Lower leg skin (tissue), 4 donors: ENCODE results near the gene KYNU. TPM values are rescaled to one million over a fixed set of nuclear protein-coding genes. Genes with fewer than 3 reads are reported as not detected.

ENCODE experiments used
- DNase-seq, 2 donors: peaks; one replicate each; pipeline ENCODE4 v3.0.0-alpha.2; 2019; ENCODE audit warnings: low spot score in 2 of 2
- H3K4me3 ChIP-seq: fragments of 200-600 bp; sonication (generic); 2 replicates; pipeline ENCODE4 v1.5.1; 2017; ENCODE audit warnings: mild to moderate bottlenecking, low read depth; ENCODE audit not compliant: poor library complexity, severe bottlenecking
- POLR2A ChIP-seq, 2 donors: fragments of 450-650 bp; IDR thresholded peaks; one replicate each; pipeline ENCODE4 v1.6.1; 2016 to 2017; ENCODE audit warnings: antibody characterized with exemption in 2 of 2, mild to moderate bottlenecking in 1 of 2, moderate library complexity in 1 of 2
- WGBS, 2 donors: methylation state at CpG; one replicate each; pipeline ENCODE4 v1.1.5; 2018; 5-methylcytosine and 5-hydroxymethylcytosine counted together
- intact Hi-C: fragments of 100-400 bp; cut with DNase I; formaldehyde crosslinking; loops from one replicate; pipeline ENCODE4 v1.15.0; 2023; ENCODE audit warnings: low total_unique reads
- total RNA-seq, 4 donors: library from RNA; depleted of rRNA; stranded (reverse); fragments of >200 nt; gene quantifications; one replicate each; pipeline ENCODE4 v1.1.0, GENCODE V29; 2016
- TF ChIP-seq, protein P1 (sequence below), 3 donors: fragments of 450-650 bp; IDR thresholded peaks; one replicate each; pipeline ENCODE4 v1.5.1; 2016; ENCODE audit warnings: antibody characterized with exemption in 3 of 3, mild to moderate bottlenecking in 3 of 3, moderate library complexity in 2 of 3

The KYNU gene
- total RNA-seq, 4 donors from 2014 or later, result 1.2 to 6.1 (median 2.6) TPM

DNA sequence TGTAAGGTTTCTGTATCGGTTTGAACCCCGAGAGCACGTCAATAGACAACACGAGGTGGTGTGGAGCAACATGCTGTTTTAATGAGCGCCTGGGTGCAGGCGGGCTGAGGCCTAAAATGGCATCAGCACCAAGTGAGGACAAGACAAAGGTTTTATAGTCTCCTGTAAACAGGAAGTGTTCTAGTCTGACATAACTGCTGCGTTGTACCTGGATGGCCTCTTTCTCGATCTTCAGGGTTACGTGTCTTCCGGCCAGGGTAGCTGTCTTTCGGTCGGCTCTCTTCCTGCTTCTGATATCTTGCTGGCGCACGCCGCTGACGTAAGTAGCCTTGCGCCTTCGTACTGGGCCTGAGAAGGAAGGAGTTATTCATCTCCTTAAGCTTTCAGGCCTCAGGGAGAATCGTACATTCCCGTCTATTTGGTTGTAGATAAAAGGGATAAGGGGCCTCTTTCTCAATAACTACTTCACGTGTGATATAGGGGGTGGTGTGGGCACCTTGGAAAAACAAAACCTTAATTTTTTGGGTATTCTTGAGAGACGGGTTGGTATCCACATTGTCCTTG, 53.5 kb downstream of the KYNU start:
- intact Hi-C loops, result no loop called here
- TF ChIP-seq, protein P1, sequence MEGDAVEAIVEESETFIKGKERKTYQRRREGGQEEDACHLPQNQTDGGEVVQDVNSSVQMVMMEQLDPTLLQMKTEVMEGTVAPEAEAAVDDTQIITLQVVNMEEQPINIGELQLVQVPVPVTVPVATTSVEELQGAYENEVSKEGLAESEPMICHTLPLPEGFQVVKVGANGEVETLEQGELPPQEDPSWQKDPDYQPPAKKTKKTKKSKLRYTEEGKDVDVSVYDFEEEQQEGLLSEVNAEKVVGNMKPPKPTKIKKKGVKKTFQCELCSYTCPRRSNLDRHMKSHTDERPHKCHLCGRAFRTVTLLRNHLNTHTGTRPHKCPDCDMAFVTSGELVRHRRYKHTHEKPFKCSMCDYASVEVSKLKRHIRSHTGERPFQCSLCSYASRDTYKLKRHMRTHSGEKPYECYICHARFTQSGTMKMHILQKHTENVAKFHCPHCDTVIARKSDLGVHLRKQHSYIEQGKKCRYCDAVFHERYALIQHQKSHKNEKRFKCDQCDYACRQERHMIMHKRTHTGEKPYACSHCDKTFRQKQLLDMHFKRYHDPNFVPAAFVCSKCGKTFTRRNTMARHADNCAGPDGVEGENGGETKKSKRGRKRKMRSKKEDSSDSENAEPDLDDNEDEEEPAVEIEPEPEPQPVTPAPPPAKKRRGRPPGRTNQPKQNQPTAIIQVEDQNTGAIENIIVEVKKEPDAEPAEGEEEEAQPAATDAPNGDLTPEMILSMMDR (IDR thresholded peaks at IDR 0.05), result no peak
- TF ChIP-seq POLR2A (IDR thresholded peaks at IDR 0.05), result no peak
- 95% methylated on average over 22 of the region's 22 CpGs for WGBS, 2 donors
- no peak for DNase-seq
- no peak overlapping the region for H3K4me3 ChIP-seq

DNA sequence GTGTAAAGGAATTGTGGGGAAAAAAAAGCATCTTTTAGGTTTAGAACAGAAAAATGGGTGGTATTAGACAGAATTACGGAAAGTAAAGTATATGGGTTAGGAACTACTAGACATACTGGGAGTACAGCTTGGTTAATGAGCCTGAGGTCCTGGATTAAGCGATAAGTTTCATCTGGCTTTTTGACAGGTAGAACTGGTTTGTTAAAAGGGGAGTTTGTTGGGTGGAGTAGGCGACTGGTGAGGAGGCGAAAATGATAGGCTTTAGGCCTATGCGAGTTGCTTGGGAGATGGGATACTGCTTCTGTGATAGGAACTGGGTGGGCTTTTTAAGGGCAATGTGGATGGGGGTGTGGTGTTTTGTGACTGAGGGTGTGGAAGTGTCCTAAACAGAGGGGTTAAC, 56.5 kb downstream of the KYNU start:
- WGBS, 2 donors, result 62 to 71% methylated on average over 5 of the region's 5 CpGs
- TF ChIP-seq, protein P1 (IDR thresholded peaks at IDR 0.05), result no peak
- TF ChIP-seq POLR2A (IDR thresholded peaks at IDR 0.05), result no peak
- intact Hi-C loops, result no loop called here
- DNase-seq, result no peak
- H3K4me3 ChIP-seq, result no peak overlapping the region

DNA sequence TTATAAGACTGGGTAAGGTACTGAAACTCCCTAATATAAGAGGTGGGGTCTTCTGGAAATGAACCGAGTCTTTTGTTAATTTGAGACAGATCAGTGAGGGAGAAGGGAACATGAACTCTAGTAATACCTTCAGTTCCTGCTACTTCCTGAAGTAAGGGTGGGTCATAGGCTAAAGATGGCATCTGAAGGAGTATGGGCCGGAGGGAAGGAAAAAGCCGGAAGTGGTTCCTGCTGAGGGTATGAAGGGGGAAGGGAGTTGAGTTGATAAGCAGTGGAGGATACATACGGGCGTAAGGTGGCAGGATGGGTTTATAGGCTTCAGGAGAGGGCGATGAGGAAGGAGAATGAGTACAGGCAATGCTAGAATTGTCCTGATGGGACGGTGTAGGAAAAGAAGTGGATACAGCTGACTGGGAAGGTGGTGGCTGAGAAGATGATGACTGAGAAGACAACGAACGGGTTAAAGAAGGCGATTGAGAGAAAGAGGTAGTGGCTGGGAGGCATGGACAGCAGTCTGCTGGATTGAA, 58.2 kb downstream of the KYNU start:
- intact Hi-C loops, result no loop called here
- H3K4me3 ChIP-seq, result no peak overlapping the region
- no peak for DNase-seq
- WGBS, 2 donors, result 91 to 96% methylated on average over 10 of the region's 10 CpGs
- TF ChIP-seq, protein P1 (IDR thresholded peaks at IDR 0.05), result no peak
- no peak for TF ChIP-seq POLR2A (IDR thresholded peaks at IDR 0.05)

DNA sequence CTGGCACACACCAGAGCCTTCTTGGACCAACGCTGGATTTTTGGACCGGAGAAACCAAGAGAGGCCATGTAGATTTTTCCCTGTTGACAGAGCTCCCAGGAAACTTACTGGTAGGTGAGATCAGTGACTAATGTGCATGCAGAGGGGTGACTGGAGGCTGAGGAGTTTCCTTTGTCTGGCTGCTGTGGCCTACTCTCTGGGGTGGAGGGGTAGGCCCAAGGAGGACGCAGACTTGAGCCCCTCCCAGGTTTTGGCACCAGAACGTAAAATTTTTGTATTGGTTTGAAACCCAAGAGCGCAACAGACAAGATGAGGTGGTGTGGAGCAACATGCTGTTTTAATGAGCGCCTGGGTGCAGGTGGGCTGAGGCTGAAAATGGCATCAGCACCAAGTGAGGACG, 59.2 kb downstream of the KYNU start:
- intact Hi-C loops, result no loop called here

DNA sequence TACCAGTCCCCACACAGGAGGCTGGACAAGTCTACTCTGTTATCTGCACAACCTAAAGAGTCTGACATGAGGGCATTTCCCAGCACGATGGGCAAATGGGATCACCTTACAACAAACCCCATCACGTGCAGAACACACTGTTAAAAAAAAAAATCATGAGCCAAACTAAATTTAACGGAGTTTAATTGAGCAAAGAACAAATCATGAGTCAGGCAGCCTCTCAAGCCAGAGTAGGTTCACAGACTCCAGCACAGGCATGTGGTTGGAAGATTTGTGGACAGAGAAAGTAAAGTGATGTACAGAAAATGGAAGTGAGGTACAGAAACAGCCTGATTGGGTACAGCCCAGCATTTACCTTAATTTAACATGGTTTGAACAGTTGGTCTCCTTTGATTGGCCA, 59.9 kb downstream of the KYNU start:
- TF ChIP-seq POLR2A (IDR thresholded peaks at IDR 0.05), result no peak
- TF ChIP-seq, protein P1 (IDR thresholded peaks at IDR 0.05), result no peak
- H3K4me3 ChIP-seq, result no peak overlapping the region
- WGBS, 2 donors, result 47 to 69% methylated on average over 3 of the region's 3 CpGs
- no peak for DNase-seq
- intact Hi-C loops, result no loop called here

More for the DNA sequence above, 59.2 kb downstream of the KYNU start:
- TF ChIP-seq POLR2A (IDR thresholded peaks at IDR 0.05), result no peak
- TF ChIP-seq, protein P1 (IDR thresholded peaks at IDR 0.05), result no peak
- no peak overlapping the region for H3K4me3 ChIP-seq
- WGBS, 2 donors, result 95% methylated on average over 7 of the region's 7 CpGs
- no peak for DNase-seq

DNA sequence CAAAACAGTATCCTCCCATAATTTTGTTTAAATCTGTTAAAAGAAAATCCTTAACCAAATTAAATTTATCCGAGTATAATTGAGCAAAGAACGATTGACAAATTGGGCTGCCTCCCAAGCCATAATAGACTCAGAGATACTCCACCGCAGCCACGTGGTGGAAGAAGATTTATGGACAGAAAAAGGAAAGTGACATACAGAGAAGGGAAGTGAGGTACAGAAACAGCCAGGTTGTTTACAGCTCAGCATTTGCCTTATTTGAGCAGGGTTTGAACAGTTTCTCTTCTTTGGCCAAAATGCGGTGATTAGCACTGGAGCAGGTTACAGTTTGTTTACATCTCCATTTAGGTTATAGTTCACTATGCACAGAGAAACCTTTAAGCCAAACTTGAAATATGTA, 60.8 kb downstream of the KYNU start:
- no peak overlapping the region for H3K4me3 ChIP-seq
- no peak for TF ChIP-seq POLR2A (IDR thresholded peaks at IDR 0.05)
- TF ChIP-seq, protein P1 (IDR thresholded peaks at IDR 0.05), result no peak
- WGBS, 2 donors, result 41 to 45% methylated on average over 5 of the region's 5 CpGs
- DNase-seq, result no peak
- intact Hi-C loops, result no loop called here
